Retinal pigment epithelial cell (primary cell): ENCODE results near the gene CPNE4.

Experiments
- DNase-seq: peaks from one replicate; pipeline ENCODE4 v3.0.0-alpha.2; 2010; ENCODE audit warnings: low read depth
- H3K4me3 ChIP-seq: 2 replicates; pipeline ENCODE4 v1.5.1; 2011; ENCODE audit warnings: mild to moderate bottlenecking, low read length, control low read depth, moderate library complexity
- CTCF ChIP-seq: conservative IDR thresholded peaks from 2 replicates; pipeline ENCODE4 v1.5.1; 2011; ENCODE audit warnings: low read depth, low read length, control low read depth, inconsistent platforms

The CPNE4 gene

GRCh38 chr3:131912255-131912654, 122.6 kb downstream of the CPNE4 start:
- TF ChIP-seq CTCF: no peak
- H3K4me3 ChIP-seq: no peak overlapping the region
- no peak for DNase-seq

DNA sequence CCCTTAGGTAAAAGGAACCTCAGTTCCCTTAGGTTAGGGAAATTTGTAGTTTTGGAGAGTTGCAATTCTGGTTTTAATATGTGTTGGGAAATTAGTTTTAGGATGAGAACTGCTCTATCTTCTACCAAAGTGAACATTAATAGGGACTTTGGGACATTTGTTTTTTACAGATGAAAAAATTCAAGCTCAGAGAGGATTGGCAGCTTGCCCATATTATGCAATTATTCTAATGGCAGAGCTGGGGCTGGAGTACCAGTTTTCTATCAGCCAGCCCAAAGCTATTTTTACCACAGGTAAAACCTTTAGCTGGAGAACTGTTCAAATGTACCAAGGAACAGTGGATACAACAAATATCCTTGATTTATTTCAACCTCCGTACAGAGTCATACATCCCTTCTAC, 127.0 kb downstream of the CPNE4 start:
- DNase-seq: no peak
- no peak for TF ChIP-seq CTCF
- no peak overlapping the region for H3K4me3 ChIP-seq

DNA sequence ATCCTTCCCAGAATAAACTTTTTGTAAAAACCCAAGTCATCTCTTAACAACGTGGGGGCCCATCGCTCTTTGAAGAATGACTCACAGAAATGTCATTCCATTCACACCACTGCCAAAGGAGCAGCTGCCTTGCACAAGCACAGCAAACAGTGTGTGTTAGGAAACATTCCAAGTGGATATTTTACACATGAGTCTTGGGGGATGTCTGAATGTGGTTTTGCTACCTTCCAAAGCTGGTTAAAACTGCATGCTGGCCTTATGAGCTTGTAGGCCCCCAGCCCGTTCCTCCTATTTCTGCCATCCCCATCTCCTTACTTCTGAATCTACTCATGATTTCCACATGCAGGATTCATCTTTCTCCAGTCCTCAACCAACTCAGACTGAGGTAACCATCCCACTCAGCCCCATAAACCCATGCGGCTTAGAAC, 130.8 kb downstream of the CPNE4 start:
- DNase-seq: peak; percentile 54
- no peak for TF ChIP-seq CTCF

DNA sequence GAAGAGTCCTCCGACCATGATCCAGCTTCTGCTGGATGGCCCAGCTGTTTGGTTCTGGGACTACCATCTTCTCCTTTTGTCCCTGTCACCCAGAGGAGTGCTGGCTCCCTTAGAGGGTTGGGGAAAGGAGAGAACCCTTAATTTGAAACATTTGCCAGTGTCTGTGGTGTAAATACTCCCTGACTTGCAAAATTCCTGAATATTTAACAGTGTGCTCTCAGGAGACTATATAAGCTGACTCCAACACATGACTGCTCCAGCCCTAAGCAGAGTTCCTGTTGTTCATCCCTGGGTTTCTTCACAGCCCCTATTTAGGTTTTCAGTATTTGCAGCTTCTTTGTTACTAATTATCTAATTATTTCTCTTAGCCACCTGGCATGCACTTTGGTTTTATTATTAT, 133.1 kb downstream of the CPNE4 start:
- no peak for DNase-seq
- no peak overlapping the region for H3K4me3 ChIP-seq
- TF ChIP-seq CTCF: no peak

More for the DNA sequence above, 130.8 kb downstream of the CPNE4 start:
- H3K4me3 ChIP-seq: no peak overlapping the region

- no peak for DNase-seq
- no peak for TF ChIP-seq CTCF
- H3K4me3 ChIP-seq: no peak overlapping the region
Observed at GRCh38 chr3:131900891-131901290, 133.9 kb downstream of the CPNE4 start.

- no peak for DNase-seq
- H3K4me3 ChIP-seq: no peak overlapping the region
- no peak for TF ChIP-seq CTCF
Observed at GRCh38 chr3:131899021-131899420, 135.8 kb downstream of the CPNE4 start.

GRCh38 chr3:131898346-131898745, 136.5 kb downstream of the CPNE4 start:
- TF ChIP-seq CTCF: no peak
- DNase-seq: no peak
- H3K4me3 ChIP-seq: no peak overlapping the region
